ENCODE data around the gene GMCL1.
"Not testable (repeated sequence)": the region's sequence is repeated elsewhere in the genome, so short reads cannot be mapped to it uniquely, and the experiment has no call there.

The GMCL1 gene

GRCh38 chr2:69829256-69830044, at the start of gene GMCL1:
GMCL1 (plus strand) TSS chr2:69829660; CDS start chr2:69829893, 233 bp downstream.
- peak; percentile 98 for DNase-seq (ENCODE audit: low spot score)

DNA sequence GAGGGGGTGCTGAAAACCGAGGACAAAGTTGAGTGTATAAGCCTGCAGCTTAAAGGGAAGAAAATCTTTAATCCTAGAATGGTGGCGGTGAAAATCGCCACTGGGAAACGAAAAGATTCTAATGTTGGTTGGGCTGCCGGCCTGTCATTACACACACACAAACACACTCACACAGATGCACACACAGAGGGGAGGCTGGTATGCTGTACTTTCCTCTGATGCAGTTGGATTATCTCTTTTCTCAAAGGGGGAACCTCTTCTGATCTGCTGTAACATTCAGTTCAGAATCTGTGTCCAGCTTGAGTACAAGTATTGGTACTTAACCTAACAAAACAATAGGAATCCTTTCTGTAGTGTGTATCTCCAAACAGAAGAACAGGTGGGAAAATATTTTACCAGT, 48.5 kb upstream of the GMCL1 start:
- no peak for DNase-seq (ENCODE audit: low spot score)

- DNase-seq (ENCODE audit: low spot score) = no peak
These were observed 47.9 kb upstream of the GMCL1 start for GRCh38 chr2:69781321-69782248.

DNA sequence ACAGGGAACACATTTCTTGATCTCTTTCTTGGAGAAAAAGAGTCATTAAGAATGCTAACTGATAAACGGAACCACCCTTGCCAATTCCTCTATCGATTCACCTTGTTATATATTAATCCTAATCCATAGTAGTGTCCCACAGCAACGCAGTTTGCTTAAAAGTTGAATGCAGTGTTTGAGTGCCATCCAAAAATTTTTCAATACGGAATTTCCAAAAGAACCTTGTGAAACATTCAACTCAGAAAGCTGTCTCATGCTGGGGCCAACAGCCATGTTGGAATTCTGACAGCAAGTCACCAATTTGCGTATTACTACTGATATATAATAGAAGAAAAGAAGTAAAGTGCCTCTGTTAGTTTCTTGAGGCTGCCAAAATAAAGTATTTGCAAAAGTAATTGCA, 45.2 kb upstream of the GMCL1 start:
- DNase-seq (ENCODE audit: low spot score) = no peak

DNA sequence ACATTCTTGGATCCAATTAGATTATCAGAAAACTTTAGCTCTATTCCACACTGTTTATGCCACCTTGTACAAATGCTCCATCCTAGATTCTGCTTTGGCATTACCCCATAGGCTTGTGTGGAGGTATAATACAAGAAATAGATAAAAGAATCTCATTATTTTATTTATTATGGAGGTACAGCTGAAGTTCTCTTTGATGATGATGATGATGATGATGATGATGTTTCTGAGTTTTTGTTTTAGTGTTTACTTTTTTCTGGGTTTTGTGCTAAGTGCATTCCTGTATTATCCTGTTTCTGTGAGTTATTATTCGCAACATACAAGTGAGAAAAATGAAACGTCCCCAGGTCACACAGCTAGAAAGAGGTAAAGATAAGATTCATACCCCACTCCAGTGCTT, 44.1 kb upstream of the GMCL1 start:
- DNase-seq (ENCODE audit: low spot score) = no peak

- DNase-seq (ENCODE audit: low spot score) = no peak
These were observed 43.4 kb upstream of the GMCL1 start for GRCh38 chr2:69786052-69786560.

DNA sequence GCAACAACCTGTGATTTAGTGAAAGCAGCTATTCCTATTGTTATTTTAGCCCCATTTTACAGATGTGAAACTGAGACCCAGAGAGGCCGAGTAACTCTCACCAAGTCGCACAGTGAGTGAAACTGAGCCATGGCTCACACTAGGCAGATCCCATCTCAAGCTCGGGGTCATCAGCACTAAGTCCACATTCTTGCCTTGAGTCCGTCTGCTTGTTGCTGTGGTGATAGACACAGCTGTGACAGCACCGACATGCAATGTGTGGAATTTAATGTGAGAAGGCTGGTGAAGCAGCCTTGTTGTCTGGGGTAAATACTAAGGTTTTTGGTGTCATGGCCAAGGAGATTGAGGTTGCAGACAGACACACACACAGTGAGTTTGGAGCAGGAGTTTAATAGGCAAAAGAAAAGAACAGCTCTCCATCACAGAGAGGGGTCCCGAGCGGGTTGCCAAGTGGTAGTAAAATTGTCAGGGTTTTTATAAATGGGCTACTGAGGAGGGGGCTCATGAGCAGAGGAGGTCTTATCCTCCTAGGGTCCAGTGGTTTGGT, 40.2 kb upstream of the GMCL1 start:
- no peak for DNase-seq (ENCODE audit: low spot score)

GRCh38 chr2:69789772-69790600, 39.5 kb upstream of the GMCL1 start:
- no peak for DNase-seq (ENCODE audit: low spot score)

DNA sequence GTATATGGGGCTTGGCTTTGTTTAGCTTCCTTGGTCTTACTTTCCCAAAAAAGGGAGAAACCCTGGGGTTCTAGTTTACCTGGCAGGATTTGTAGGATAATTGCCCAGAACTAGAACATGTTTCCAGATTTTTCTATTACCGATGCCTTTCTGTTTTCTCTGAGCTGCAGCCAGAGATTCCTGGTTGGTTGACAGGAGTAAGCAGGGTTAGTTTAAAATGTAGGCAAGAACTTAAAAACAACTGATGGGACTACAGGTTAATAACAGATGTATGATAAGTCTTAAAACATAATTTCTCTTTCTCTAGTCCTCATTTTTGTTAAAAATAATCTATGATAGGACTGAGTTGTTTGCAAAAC, 38.9 kb upstream of the GMCL1 start:
- DNase-seq (ENCODE audit: low spot score) = no peak

DNA sequence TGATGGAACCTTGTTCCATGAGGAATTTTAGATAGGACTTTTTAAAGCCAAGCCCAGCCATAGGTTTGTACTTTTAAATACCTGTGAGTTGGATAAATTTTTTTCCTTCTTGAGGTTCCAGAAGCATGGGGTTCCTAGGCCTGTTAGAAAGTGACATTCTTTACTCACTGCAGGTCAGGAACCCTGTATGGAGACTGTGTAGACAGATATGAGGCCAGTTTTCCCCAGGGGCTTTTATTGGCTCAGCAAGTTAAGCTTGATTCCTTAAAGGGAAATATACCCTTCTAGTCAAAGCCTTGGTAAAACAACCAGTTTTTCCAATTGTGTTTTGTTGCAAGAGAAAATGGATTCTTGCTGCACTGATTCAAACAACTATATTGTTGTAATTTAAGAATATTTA, 38.4 kb upstream of the GMCL1 start:
- no peak for DNase-seq (ENCODE audit: low spot score)

DNA sequence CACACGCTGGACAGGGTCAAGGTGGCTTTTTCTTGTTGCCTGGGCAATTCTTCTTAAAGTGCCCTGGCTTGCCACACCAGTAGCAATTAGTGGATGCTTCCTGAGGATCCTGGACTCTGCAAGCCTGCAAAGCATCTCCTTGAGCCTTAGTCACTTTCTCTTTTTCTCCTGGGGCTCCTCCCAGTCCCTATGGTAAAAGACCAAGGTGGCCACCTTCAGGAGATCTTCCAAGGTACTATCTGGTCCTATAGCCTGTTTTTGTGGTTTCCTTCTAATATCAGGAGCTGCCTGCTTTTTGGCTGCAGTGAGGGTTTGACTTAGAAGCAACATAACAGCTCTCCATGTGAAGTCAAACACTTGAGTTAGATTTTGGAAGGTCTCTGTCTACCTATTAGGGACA, 33.3 kb upstream of the GMCL1 start:
- DNase-seq (ENCODE audit: low spot score) = no peak

DNA sequence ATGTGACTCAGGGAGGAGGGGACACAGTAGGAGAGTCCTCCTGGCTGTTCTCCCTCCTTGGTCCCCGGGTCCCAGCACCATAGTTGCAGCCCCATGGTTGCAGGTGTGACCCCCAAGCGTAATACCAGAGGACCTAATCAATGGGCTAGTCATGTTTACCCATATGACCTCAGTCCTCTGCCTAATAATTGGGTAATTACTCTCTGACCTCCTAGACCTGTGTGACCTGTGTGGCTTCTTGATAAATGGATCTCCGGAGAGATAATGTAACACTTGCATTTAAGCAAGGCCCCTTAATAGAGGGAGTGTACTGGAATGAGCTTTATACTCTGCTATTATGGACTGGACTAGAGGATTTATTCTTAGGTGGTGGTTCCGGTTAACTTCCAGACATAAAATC, 32.2 kb upstream of the GMCL1 start:
- no peak for DNase-seq (ENCODE audit: low spot score)

DNA sequence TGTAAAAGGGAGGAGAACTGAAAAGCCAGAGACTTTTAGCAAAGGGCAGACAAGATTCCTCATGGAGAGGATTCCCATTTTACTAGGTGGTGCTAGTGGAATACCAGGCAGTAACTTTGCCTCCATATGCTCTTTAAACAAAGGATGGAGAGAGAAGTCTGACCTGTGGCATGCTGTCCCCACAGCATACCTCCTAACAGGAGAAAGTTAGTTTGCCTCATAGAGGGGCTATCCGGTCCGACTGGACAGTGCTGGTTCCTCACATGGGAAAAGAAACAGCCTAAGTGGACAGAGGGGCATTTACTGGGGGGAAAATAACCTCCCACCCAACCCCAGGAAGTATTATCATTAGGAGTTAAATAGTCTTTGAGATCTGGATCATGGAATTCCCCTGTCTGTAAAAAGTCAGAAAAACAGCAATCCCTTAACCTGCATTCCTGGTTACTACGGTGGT, 31.6 kb upstream of the GMCL1 start:
- no peak for DNase-seq (ENCODE audit: low spot score)

GRCh38 chr2:69798290-69798908, 31.1 kb upstream of the GMCL1 start:
- DNase-seq (ENCODE audit: low spot score) = no peak

DNA sequence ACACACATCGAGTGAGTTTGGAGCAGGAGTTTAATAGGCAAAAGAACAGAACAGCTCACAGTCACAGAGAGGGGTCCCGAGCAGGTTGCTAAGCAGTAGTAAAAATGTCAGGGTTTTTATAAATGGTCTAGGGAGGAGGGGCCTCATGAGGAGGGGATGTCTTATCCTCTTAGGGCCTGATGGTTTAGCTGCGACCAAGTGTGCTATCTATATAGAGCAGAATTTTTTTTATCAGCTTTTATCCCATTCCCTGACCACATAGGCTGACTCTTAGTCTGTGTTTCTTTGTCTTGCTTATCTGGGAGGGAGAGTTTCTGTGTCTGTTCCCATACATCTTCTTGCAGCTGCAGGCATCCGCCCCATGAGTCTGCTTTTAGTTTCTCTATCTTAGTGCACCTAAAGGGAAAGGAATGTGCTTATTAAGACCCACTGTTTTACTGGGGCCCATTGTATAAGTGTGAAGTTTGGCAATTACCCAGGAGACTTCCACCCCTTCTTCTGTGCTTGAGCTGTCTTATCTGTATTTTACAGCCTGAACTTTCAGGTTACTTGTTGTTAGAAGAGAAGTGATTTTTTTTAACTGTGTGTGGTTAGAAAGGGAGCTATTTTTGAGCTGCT, 30.4 kb upstream of the GMCL1 start:
- peak; percentile 56 for DNase-seq (ENCODE audit: low spot score)

DNA sequence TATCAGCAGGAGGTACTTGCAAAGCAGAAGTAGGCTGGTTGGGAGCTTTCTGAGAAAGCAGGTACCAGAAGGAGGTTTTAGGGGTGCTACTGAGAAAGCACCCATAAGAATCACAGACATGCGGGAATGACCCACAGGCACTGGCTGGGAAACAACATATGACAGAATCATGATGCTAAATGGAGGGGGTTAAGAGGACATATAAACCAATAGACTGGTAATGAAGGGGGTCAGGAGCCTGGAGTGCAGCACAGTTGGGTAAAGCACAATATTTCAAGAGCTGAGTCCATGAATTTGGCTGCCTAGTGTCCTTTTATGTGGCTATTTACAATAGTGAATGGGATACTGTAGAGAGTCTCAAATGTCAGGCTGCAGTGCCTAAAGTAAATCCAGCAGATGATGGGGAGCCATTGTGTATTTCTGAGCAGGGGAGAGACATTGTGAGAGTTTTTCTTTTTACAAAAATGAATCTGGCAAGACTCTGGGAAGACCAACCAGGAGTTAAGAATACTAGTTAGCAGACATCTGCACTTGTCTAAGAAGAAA, 27.6 kb upstream of the GMCL1 start:
- DNase-seq (ENCODE audit: low spot score) = no peak

DNA sequence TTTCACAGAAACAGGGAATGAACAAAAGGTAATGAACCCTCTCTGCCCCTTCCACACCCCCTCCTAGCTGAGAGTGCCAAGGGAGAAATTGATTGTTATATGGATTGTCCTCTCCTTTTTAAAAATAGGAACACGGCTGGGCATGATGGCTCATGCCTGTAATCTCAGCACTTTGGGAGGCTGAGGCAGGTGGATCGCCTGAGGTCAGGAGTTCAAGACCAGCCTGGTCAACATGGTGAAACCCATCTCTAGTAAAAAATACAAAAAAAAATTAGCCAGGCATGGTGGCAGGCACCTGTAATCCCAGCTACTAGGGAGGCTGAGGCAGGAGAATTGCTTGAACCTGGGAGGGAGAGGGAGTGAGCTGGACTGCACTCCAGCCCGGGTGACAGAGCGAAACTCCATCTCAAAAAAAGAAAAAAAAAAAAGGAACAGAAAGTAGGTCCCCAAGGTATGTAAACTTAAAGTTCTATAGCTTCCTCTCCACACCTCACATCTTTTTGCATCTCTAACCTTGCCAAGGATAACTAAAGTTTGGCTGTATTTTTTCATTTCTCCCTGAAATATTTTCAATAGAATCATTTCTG, 26.6 kb upstream of the GMCL1 start:
- DNase-seq (ENCODE audit: low spot score) = not testable (repeated sequence)

GRCh38 chr2:69804416-69804815, 25.0 kb upstream of the GMCL1 start:
- no peak for DNase-seq (ENCODE audit: low spot score)

GRCh38 chr2:69805887-69806286, 23.6 kb upstream of the GMCL1 start:
- no peak for DNase-seq (ENCODE audit: low spot score)
